Measurements from ENCODE around the gene DMXL1.

DNA sequence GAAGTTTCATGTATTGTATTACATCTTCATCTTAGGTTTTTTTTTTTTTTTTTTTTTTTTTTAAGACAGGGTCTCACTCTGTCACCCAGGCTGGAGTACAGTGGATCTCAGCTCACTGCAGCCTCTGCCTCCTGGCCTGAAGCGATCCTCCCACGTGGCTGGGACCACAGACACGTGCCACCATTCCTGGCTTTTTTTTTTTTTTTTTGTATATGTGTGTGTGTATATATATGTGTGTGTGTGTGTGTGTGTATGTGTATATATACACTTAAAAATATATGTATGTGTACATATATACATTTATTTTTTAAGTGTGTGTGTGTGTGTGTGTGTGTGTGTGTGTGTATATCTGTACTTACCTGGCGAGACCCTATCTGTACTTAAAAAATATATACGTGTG lies 6.6 kb downstream of the DMXL1 start:
- no peak for TF ChIP-seq CTCF (IDR thresholded peaks at IDR 0.05; ENCODE audit: low read depth, low read length)
- no peak for TF ChIP-seq EZH2phosphoT487 (IDR thresholded peaks at IDR 0.05; ENCODE audit: low read depth)

All from OCI-LY3 (cell line).